Natural killer cell (primary cell): Measurements from ENCODE around the gene CERS3. TPM values are rescaled to one million over a fixed set of nuclear protein-coding genes. Genes with fewer than 3 reads are reported as not detected.

Source experiments
- ATAC-seq, 3 donors: fragments of 150-1000 bp in 2 of 3; fragments of 200-7000 bp in 1 of 3; cut with Tn5 transposase; 1 replicate in 1 of 3; 2 replicates in 2 of 3; pipeline ENCODE4 v1.10.0; 2021; ENCODE audit warnings: mild to moderate bottlenecking in 2 of 3, moderate library complexity in 2 of 3
- DNase-seq, 2 donors: peaks; one replicate each; pipeline versions ENCODE4 v3.0.0 to v3.0.0-alpha.2; 2013 to 2021; ENCODE audit warnings: mixed read lengths in 1 of 2
- H3K27ac ChIP-seq: one replicate; pipeline ENCODE4 v1.5.1; 2013; ENCODE audit warnings: mild to moderate bottlenecking, low read length
- H3K27me3 ChIP-seq: one replicate; pipeline ENCODE4 v1.6.1; 2013; ENCODE audit warnings: low read length; ENCODE audit not compliant: control insufficient read depth, insufficient read depth
- H3K36me3 ChIP-seq: one replicate; pipeline ENCODE4 v1.6.1; 2013; ENCODE audit warnings: low read length; ENCODE audit not compliant: control insufficient read depth, insufficient read depth
- H3K4me1 ChIP-seq: one replicate; pipeline ENCODE4 v1.6.1; 2013; ENCODE audit warnings: low read length; ENCODE audit not compliant: control insufficient read depth, insufficient read depth
- H3K4me3 ChIP-seq: one replicate; pipeline ENCODE4 v1.5.1; 2013; ENCODE audit warnings: low read length
- H3K9me3 ChIP-seq: one replicate; pipeline ENCODE4 v1.6.1; 2013; ENCODE audit warnings: low read length; ENCODE audit not compliant: control insufficient read depth, insufficient read depth
- H3K27ac Mint-ChIP-seq, 2 donors: one replicate each; pipeline ENCODE4 v1.8.0; 2022; ENCODE audit warnings: mild to moderate bottlenecking in 2 of 2, mixed read lengths in 2 of 2, moderate library complexity in 1 of 2
- H3K27me3 Mint-ChIP-seq, 2 donors: one replicate each; pipeline ENCODE4 v1.8.0; 2022; ENCODE audit warnings: low read depth in 2 of 2, mixed read lengths in 2 of 2
- H3K36me3 Mint-ChIP-seq: one replicate; pipeline ENCODE4 v1.8.0; 2022; ENCODE audit warnings: mixed read lengths
- H3K4me1 Mint-ChIP-seq, 2 donors: one replicate each; pipeline ENCODE4 v1.8.0; 2022; ENCODE audit warnings: mixed read lengths in 2 of 2
- H3K4me3 Mint-ChIP-seq: one replicate; pipeline ENCODE4 v1.8.0; 2022; ENCODE audit warnings: mild to moderate bottlenecking, moderate library complexity, mixed read lengths
- H3K9me3 Mint-ChIP-seq, 2 donors: one replicate each; pipeline ENCODE4 v1.8.0; 2022; ENCODE audit warnings: mixed read lengths in 2 of 2
- CTCF ChIP-seq: fragments of 200-600 bp; IDR thresholded peaks from one replicate; pipeline ENCODE4 v1.8.0; 2022; ENCODE audit warnings: antibody characterized with exemption
- WGBS: methylation state at CpG from one replicate; pipeline ENCODE4 v1.1.7; 2013; ENCODE audit warnings: missing lambda C conversion rate; ENCODE audit not compliant: insufficient coverage; 5-methylcytosine and 5-hydroxymethylcytosine counted together
- intact Hi-C: fragments of 100-400 bp; cut with micrococcal nuclease; formaldehyde crosslinking; loops from one replicate; pipeline ENCODE4 v1.14.2; 2022
- total RNA-seq, 4 donors: library from RNA; stranded (reverse); fragments of 120-200 nt in 1 of 4; gene quantifications; one replicate each; pipeline versions ENCODE4 v1.2.3 to v1.2.4, GENCODE V29; 2013 to 2022

CERS3 gene
- total RNA-seq, 3 donors from 2014 or later (not counting 1 experiment from before 2014, with no cell fraction given), result 0.40 to 0.90 (median 0.48) TPM

- no peaks in the 10 kb centered on the region for H3K36me3 Mint-ChIP-seq
- H3K9me3 Mint-ChIP-seq, result no peaks in the 10 kb centered on the region
- H3K36me3 ChIP-seq, result peaks cover 26% of the 10 kb centered on the region
- DNase-seq (peak in 1 of 2 donors; percentile 20), ATAC-seq (no peak)
- peaks cover 7 to 9% of the 10 kb centered on the region in 2 donors for H3K4me1 Mint-ChIP-seq
- H3K9me3 ChIP-seq, result no peaks in the 10 kb centered on the region
- H3K4me3 ChIP-seq, result no peak overlapping the region
- 89% methylated on average over 6 of the region's 6 CpGs for WGBS
- H3K27me3 Mint-ChIP-seq, result no peaks in the 10 kb centered on the region
- intact Hi-C loops, result loop anchor here (2.0 kb wide), 2 partner anchors 229 to 643 kb away; no protein-coding TSS in a partner anchor
- no peak overlapping the region for H3K27ac ChIP-seq
- H3K27me3 ChIP-seq, result no peaks in the 10 kb centered on the region
- TF ChIP-seq CTCF, result no peak
- no peak overlapping the region for H3K4me3 Mint-ChIP-seq
- no peaks in the 10 kb centered on the region for H3K4me1 ChIP-seq
- peak overlapping the region in 1 of 2 donors; percentile 29 for H3K27ac Mint-ChIP-seq
Observed at GRCh38 chr15:100571592-100572167, 42.9 kb upstream of the CERS3 start.

GRCh38 chr15:100570735-100571313 lies 42.1 kb upstream of the CERS3 start:
- ATAC-seq (no peak), DNase-seq (no peak)
- no peak for TF ChIP-seq CTCF
- no peaks in the 10 kb centered on the region for H3K27me3 ChIP-seq
- intact Hi-C loops, result no loop called here
- peaks cover 26% of the 10 kb centered on the region for H3K36me3 ChIP-seq
- no peaks in the 10 kb centered on the region for H3K9me3 Mint-ChIP-seq
- H3K27ac Mint-ChIP-seq, result peak overlapping the region; percentile 18 to 29
- H3K4me3 Mint-ChIP-seq, result no peak overlapping the region
- H3K9me3 ChIP-seq, result no peaks in the 10 kb centered on the region
- no peak overlapping the region for H3K27ac ChIP-seq
- peaks cover 3 to 4% of the 10 kb centered on the region in 2 donors for H3K4me1 Mint-ChIP-seq
- H3K36me3 Mint-ChIP-seq, result no peaks in the 10 kb centered on the region
- 88% methylated on average over 2 of the region's 4 CpGs for WGBS
- H3K27me3 Mint-ChIP-seq, result no peaks in the 10 kb centered on the region
- H3K4me3 ChIP-seq, result no peak overlapping the region
- no peaks in the 10 kb centered on the region for H3K4me1 ChIP-seq

GRCh38 chr15:100570275-100570674 lies 41.5 kb upstream of the CERS3 start:
- Histone ChIP-seq H3K27ac (no peak overlapping the region), H3K27me3 (no peaks in the 10 kb centered on the region), H3K4me1 (no peaks in the 10 kb centered on the region), H3K4me3 (no peak overlapping the region), H3K9me3 (no peaks in the 10 kb centered on the region), H3K36me3 (peaks cover 26% of the 10 kb centered on the region)
- DNase-seq (peak in 1 of 2 donors; percentile 15), ATAC-seq (no peak)
- no peak for TF ChIP-seq CTCF
- intact Hi-C loops, result no loop called here
- H3K27ac Mint-ChIP-seq, result peak overlapping the region in 1 of 2 donors; percentile 18
- no peaks in the 10 kb centered on the region for H3K4me1 Mint-ChIP-seq
- no peaks in the 10 kb centered on the region for H3K27me3 Mint-ChIP-seq
- no peaks in the 10 kb centered on the region for H3K36me3 Mint-ChIP-seq
- 100% methylated on average over 3 of the region's 3 CpGs for WGBS
- no peak overlapping the region for H3K4me3 Mint-ChIP-seq
- H3K9me3 Mint-ChIP-seq, result no peaks in the 10 kb centered on the region
